GM19351 (cell line): ENCODE data around the gene DNMT3A.
A peak's percentile ranks its signal among the peaks of the same experiment; 100 is the strongest.
"Not testable (repeated sequence)": the region's sequence is repeated elsewhere in the genome, so short reads cannot be mapped to it uniquely, and the experiment has no call there.

Source experiments
- ATAC-seq: cut with Tn5 transposase; IDR thresholded peaks from one replicate; pipeline ENCODE4 v1.9.1; 2021; ENCODE audit warnings: mild to moderate bottlenecking, moderate library complexity; ENCODE audit not compliant: unreplicated experiment

DNMT3A gene

DNA sequence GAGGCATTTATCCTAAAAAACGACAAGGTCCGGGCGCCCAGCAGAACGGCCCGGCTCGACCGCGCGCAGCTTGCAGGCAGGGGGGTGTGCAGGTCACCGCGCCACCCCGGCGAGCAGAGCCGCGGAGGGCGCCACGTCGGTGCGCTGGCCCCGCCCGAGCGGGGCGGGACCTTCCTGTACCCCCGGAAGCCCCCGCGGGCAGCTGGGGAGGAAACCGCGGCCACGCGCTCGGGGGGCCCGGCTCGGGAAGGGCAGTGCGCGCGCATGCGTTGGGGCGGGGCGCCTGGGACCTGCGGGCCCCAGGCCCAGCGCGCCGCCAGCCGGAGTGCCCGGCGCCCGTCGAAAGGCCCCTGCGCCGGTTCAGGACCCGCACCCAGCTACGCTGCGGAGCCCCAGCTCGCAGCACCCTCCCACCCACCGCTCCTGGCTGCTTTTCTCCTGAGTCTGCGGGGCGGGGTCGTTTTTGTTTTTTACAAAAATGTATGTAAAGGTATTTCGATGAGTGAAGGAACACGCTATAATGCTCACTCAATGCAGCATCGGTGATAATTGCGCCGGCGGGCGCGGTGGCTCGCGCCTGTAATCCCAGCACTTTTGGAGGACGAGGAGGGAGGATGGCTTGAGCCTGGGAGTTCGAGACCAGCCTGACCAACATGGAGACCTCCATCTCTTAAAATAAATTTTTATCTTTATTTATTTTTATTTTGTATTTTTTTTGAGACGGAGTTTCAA is 125.6 kb downstream of the DNMT3A start:
- ATAC-seq = peak; percentile 84

- no peak for ATAC-seq
Observed at GRCh38 chr2:25215232-25215631, 126.5 kb downstream of the DNMT3A start.

DNA sequence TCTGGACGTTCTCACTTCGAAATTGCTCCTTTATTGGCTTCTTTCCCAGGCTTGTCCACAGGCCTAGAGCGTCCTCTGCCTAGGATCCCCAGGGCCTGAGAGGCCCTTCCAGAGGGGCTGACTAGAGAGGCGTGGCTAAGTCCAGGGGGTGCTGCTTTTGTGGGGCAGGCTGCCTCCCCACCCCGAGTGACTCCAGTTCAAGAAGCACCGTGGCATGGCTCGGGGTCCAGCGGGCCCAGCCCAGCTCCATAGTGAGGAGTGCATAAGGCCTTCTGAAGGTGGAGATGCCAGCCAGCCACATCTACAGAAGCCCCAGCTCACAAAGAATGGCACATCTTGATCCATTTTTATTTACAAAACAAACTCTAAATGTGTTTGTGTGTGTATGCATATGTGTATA is 128.5 kb downstream of the DNMT3A start:
- no peak for ATAC-seq

- not testable (repeated sequence) for ATAC-seq
Observed at GRCh38 chr2:25210923-25211322, 130.8 kb downstream of the DNMT3A start.

DNA sequence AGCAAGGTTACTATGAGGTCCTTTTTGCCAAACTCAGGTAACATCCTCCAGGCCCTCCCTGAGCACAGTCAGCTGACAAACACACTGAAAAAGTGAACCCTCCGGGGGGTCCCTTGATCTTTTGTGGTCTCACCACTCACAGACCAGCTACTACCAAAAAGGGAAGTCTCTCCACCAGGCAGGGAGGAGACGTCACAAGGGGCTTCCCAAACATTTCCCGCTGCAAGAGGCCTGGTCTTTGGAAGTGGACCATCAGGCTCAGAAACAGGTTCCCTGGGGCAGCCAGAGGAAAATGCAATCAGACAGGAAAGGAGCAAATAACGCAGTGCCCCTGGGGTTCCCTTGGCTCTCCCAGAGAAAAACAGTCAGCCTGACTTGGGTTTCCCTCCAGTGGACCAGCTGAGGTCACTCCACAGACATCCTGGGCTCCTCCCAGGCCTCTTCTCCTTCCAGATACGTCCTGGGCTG is 134.6 kb downstream of the DNMT3A start:
- ATAC-seq = no peak

DNA sequence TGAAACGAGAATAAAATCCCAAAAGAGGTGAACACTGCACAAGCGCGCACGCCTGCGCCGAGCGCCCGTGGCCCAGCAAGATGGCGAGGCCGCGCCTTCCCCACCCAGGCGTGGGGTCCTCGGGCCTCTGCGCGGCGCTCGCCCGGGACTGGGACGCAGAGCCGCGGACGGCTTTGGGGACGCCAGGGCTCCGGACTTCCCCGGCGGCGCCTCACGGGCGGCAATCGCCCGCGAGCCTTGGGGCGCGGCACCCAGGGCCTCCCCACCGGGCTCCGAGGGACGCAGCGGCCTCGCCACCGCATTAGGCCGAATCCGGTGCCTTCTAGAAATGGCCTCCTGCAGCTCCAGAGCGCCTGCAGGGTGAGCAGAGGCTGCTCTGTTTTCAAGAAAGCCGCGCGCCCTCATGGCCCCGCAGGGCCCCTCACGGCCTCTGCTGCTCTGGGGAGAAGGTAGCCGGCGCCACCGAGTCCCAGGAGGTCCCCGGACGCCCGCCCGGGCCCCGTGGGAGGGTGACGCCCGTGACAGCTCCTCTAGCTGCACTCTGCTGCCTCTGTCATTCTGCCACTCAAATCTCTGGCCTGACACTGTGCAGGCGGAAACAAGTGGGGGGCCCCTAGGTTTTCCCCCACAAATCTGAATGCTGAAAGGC is 137.4 kb downstream of the DNMT3A start:
- no peak for ATAC-seq

- ATAC-seq = no peak
Observed at GRCh38 chr2:25202275-25202674, 139.4 kb downstream of the DNMT3A start.

DNA sequence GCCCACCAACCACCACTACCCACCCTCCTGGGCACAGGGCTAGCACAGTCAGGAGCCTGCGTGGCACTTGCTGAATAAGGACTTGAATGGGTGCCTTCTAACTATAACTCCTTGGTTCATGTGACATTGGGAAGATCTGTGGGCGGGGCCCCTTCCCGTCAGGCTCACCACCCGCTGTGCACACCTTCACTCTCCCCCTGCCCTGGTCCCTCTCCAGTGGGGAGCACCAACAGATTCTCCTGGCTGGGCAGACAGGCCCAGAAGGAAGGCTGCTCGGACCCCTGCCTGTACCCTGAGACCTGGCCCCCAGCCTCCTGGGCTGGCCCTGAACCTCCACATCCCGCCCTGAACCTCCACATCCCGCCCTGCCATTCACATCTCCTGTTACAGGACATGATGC is 139.9 kb downstream of the DNMT3A start:
- ATAC-seq = no peak

- no peak for ATAC-seq
Observed at GRCh38 chr2:25201265-25201664, 140.5 kb downstream of the DNMT3A start.

DNA sequence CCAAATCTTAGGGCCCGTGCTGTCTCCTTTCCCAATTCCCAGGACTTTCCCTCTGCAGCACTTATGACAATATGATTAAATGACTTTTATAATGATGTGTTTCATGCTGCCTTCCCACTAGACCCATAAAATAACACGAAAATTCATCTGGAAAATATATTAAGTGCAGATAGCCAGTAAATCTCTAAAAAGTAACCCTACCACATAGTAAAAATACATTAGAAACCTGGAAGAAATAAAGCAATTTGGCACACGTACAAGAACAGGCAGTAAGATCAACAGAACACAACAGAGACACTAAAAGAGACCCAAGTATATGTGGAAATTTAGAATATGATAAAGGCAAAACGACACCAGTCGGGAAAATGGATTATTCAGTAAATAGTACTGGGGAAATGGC is 143.1 kb downstream of the DNMT3A start:
- no peak for ATAC-seq

- no peak for ATAC-seq
Observed at GRCh38 chr2:25198209-25198525, 143.6 kb downstream of the DNMT3A start.

DNA sequence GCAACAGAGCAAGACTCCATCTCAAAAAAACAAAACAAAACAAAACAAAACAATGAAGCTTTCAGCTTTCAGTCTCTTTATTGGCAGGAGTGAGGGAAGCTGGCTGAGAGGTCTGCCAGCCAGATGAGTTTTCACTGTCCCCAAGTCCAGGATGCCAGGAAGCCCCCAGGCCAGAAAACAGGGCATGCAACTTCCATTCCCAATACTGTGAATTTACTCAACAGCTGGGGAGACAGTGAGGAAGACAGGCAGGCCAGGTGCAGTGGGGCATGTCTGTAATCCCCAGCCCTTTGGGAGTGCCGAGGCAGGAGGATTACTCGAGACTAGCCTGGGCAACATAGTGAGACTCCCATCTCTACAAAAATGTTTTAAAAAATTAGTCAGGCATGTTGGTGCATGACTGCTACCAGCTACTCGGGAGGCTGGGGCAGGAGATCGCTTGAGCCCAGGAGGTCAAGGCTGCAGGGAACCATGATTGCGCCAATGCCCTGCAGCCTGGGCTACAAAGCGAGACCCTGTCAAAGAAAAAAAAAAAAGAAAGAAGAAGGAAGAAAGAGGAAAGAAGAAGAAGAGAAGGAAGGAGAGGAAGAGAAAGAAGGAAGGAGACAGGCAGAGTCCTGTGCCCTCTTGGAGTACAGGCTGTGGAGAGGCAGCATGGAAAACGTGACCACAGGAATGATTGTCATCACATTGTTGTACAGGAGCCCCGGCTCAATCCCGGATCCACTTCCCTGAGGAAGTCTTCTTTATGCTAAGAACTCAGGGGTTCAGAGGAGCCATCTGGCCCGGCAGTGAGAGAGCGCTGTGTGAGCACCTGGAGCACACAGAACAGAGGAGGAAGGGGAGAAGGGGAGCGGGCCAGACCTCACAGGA is 144.2 kb downstream of the DNMT3A start:
- no peak for ATAC-seq

DNA sequence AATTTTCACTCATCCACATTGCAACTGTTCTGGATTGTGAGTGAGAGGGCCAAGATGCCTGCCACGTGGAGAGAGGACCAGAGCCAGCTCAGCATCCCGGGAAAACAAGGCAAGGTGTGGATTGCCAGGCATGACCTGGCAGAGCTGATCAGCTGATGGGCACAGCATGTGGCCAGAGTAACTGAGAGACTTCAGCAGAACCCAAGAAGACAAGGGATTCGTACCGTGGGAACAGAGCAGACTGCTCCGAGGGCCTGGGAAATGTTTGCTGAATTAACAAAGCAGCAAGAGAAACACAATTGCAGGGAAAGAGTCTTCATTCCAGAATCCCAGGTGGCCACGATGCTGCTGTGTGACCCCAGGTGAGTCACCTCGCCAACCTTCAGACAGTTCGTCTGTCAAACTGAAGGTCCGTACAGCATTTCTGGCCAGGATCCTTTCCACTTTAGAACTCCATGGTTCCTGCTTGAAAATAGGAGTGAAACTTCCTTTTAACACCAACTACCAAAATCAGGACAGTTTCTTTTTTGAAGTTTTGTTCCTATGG is 147.1 kb downstream of the DNMT3A start:
- ATAC-seq = no peak

GRCh38 chr2:25190536-25190935 is 151.2 kb downstream of the DNMT3A start:
- ATAC-seq = no peak

GRCh38 chr2:25188405-25188804 is 153.3 kb downstream of the DNMT3A start:
- no peak for ATAC-seq

DNA sequence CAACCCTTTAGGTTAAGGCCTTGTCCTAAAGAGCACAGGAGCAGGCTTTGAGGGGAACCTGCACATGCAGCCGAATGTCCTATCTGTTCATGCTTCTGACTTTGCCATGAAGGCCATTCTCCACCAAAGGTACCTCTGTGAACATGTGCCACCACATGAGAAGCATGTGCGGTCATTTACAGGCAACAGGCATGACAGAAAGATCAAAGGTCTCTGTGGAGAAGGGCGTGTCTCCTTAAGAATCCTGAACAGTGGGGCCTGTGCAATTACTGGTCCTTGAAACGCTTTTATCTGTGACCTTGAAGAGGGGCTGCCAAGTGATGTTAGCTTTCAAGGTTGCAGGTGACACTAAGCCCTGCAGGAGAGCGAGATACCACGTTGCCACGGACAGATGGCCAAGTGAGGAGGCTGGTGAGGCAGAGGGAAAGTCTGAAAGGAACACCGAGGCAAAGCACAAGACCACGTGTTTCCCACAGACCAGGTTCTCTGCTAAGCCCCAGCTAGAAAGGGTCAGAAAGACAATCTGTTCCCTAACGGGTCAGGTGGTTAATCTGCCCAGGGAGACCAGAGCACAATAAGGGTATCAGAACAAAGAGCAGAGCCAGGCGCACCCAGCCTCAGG is 153.9 kb downstream of the DNMT3A start:
- no peak for ATAC-seq

GRCh38 chr2:25184254-25184653 is 157.5 kb downstream of the DNMT3A start:
- ATAC-seq = no peak

DNA sequence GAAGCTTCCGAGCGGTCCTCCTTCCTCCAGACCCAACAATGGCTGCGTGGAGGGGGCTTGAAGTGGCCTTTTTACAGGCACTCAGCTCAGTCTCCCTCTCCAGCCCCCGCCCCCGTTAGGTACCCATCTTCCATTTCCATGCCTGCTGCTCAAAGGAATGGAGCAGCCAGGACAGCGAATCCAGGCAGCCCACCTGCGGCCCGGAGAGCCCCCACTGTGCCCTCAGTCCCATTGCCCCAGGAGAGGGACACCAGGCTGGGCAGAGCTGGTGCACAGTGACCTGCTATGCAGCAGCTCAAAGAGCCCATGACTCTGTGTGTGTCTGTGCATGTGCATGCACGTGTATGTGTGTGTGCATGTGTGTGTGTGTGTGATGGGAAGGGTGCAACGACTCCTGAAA is 162.7 kb downstream of the DNMT3A start:
- no peak for ATAC-seq
